Mesothelial cell of epicardium (in vitro differentiated cells): ENCODE measurements around the gene RRP9. TPM values are rescaled to one million over a fixed set of nuclear protein-coding genes. Genes with fewer than 3 reads are reported as not detected.

ENCODE experiments used
- DNase-seq, 2 experiments: peaks; one replicate each; pipeline ENCODE4 v3.0.0; 2021; ENCODE audit warnings: low spot score in 2 of 2; ENCODE audit not compliant: unreplicated experiment in 2 of 2
- H3K27ac Mint-ChIP-seq: 2 replicates; pipeline ENCODE4 v1.8.0; 2021; ENCODE audit warnings: mixed read lengths
- H3K27me3 Mint-ChIP-seq: 2 replicates; pipeline ENCODE4 v1.8.0; 2021; ENCODE audit warnings: low read depth, mixed read lengths
- H3K36me3 Mint-ChIP-seq: 2 replicates; pipeline ENCODE4 v1.8.0; 2021; ENCODE audit warnings: mixed read lengths
- H3K4me1 Mint-ChIP-seq: 2 replicates; pipeline ENCODE4 v1.8.0; 2021; ENCODE audit warnings: mixed read lengths
- H3K4me3 Mint-ChIP-seq: 2 replicates; pipeline ENCODE4 v1.8.0; 2021; ENCODE audit warnings: mild to moderate bottlenecking, moderate library complexity, mixed read lengths
- H3K9me3 Mint-ChIP-seq: 2 replicates; pipeline ENCODE4 v1.8.0; 2021; ENCODE audit warnings: mixed read lengths
- total RNA-seq: library from RNA; stranded (reverse); gene quantifications from 3 replicates; pipeline ENCODE4 v1.2.1, GENCODE V29; 2021
- TF ChIP-seq, protein P1 (sequence below): fragments of 200-600 bp; sonication (generic); IDR thresholded peaks from one replicate; pipeline ENCODE4 v1.5.0; 2021; ENCODE audit warnings: antibody characterized with exemption; ENCODE audit not compliant: unreplicated experiment

The RRP9 gene
- total RNA-seq, 1 donor from 2014 or later: 20.6 TPM

DNA sequence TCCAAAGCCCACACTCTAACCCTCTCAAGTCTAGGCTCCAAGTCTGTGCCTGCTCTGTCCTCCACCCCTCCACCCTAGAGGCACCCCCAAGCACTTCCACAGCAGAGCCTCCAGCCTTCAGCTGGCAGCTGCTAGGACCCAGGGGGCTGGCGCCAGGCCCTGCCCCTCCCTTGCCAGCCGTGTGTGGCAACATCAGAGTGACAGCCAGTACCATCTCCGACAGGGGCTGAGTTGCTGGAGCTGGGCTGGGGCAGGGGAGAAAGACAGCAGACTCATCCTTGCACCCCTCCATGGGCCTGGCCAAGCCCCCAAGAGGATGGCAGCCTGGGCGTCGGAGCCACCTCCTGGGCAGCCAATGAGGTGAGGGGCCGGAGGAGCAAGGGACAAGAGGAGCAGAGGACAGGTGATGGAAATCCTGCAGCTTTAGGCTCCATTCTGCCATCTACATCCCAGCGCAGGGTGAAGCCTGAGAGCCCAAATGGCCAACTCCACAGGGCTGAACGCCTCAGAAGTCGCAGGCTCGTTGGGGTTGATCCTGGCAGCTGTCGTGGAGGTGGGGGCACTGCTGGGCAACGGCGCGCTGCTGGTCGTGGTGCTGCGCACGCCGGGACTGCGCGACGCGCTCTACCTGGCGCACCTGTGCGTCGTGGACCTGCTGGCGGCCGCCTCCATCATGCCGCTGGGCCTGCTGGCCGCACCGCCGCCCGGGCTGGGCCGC lies 13.6 kb upstream of the RRP9 start, which contains the start of gene GPR62:
GPR62 (plus strand) TSS at position 207 of the 718 bp plus-strand sequence; CDS start at position 479, 272 bp downstream.
- TF ChIP-seq, protein P1, sequence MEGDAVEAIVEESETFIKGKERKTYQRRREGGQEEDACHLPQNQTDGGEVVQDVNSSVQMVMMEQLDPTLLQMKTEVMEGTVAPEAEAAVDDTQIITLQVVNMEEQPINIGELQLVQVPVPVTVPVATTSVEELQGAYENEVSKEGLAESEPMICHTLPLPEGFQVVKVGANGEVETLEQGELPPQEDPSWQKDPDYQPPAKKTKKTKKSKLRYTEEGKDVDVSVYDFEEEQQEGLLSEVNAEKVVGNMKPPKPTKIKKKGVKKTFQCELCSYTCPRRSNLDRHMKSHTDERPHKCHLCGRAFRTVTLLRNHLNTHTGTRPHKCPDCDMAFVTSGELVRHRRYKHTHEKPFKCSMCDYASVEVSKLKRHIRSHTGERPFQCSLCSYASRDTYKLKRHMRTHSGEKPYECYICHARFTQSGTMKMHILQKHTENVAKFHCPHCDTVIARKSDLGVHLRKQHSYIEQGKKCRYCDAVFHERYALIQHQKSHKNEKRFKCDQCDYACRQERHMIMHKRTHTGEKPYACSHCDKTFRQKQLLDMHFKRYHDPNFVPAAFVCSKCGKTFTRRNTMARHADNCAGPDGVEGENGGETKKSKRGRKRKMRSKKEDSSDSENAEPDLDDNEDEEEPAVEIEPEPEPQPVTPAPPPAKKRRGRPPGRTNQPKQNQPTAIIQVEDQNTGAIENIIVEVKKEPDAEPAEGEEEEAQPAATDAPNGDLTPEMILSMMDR: no peak
- no peaks in the 10 kb centered on the region for H3K9me3 Mint-ChIP-seq
- no peak within 1 kb of the TSS for H3K27ac Mint-ChIP-seq
- H3K4me3 Mint-ChIP-seq: peak within 1 kb of the TSS; percentile 3
- peaks cover 46% of the 10 kb centered on the region for H3K27me3 Mint-ChIP-seq
- H3K36me3 Mint-ChIP-seq: peaks cover 3% of the 10 kb centered on the region
- H3K4me1 Mint-ChIP-seq: peaks cover 2% of the 10 kb centered on the region
- no peak for DNase-seq

- Mint-ChIP-seq H3K9me3 (no peaks in the 10 kb centered on the region), H3K36me3 (peaks cover 3% of the 10 kb centered on the region), H3K4me3 (no peak overlapping the region), H3K27me3 (peaks cover 46% of the 10 kb centered on the region), H3K27ac (no peak overlapping the region), H3K4me1 (peaks cover 2% of the 10 kb centered on the region)
- no peak for DNase-seq
- TF ChIP-seq, protein P1: no peak
Observed at GRCh38 chr3:51954713-51955112, 13.0 kb upstream of the RRP9 start.

DNA sequence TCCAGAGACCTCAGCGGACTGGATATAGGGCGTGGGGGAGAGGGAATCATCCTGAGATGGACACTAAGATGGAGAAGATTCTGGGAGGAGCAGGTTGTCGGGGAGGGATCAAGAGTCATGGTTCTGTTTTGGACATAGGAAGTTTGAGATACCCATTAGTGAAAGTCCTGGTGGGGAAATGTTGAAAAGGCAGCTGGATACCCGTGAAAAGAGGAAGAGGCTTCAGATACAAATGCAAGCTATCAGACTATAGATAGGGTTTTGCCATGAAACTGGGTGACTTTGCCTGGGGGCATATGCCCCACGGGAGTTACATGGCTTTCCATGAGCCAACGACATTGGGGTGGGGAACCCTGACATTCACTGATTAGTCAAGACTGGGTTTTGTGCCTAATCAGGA lies 12.4 kb upstream of the RRP9 start:
- DNase-seq: no peak
- Mint-ChIP-seq H3K27ac (no peak overlapping the region), H3K27me3 (peaks cover 46% of the 10 kb centered on the region), H3K36me3 (peaks cover 3% of the 10 kb centered on the region), H3K9me3 (no peaks in the 10 kb centered on the region), H3K4me1 (peaks cover 2% of the 10 kb centered on the region), H3K4me3 (peak overlapping the region; percentile 3)
- TF ChIP-seq, protein P1: no peak

DNA sequence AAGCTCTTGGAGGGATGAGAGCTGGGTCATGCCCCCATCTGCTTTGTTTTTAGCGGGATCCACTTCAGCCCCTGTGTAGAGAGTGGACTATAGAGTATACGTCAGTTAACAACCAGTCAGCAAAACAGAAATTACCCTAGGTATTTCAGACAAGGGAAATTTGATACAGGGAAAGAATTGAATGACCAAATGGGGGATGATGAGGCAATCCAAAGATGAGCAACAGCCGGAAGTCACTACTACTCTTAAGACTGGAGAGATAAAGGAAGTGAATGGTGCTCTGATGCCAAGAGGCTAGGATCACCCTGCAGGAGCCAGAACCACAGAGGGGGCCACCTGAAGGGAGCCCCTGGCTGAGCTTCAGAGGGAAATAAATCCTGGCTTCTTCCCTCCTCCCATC lies 11.7 kb upstream of the RRP9 start:
- peaks cover 46% of the 10 kb centered on the region for H3K27me3 Mint-ChIP-seq
- no peak overlapping the region for H3K27ac Mint-ChIP-seq
- DNase-seq: no peak
- H3K36me3 Mint-ChIP-seq: peaks cover 3% of the 10 kb centered on the region
- no peaks in the 10 kb centered on the region for H3K9me3 Mint-ChIP-seq
- TF ChIP-seq, protein P1: no peak
- H3K4me1 Mint-ChIP-seq: peaks cover 2% of the 10 kb centered on the region
- no peak overlapping the region for H3K4me3 Mint-ChIP-seq

GRCh38 chr3:51950899-51951298 lies 9.2 kb upstream of the RRP9 start:
- Mint-ChIP-seq H3K27me3 (peaks cover 45% of the 10 kb centered on the region), H3K4me3 (no peak overlapping the region), H3K9me3 (no peaks in the 10 kb centered on the region), H3K27ac (no peak overlapping the region), H3K4me1 (peaks cover 2% of the 10 kb centered on the region), H3K36me3 (no peaks in the 10 kb centered on the region)
- TF ChIP-seq, protein P1: no peak
- DNase-seq: no peak

DNA sequence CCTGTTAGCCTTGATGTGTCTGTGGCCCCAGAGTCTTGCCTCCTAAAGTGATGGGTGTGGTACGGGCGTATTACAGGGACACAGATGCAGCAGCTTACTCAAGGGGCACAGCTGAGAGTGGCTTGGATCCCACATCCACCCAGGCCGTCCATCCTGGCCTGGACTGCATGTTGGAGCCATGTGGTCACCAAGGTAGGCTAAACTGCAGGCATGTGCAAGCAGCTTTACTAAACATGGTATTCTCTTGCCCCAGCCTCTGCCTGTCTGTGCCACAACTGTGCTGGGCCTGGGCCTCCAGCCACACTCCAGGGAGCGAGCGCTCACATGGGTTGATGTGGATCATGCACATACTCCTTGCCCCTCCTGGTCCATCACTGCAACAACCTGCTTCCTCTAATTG lies 7.4 kb upstream of the RRP9 start:
- Mint-ChIP-seq H3K27me3 (peaks cover 30% of the 10 kb centered on the region), H3K27ac (no peak overlapping the region)

More for the DNA sequence above, 7.4 kb upstream of the RRP9 start:
- Mint-ChIP-seq H3K4me1 (peaks cover 2% of the 10 kb centered on the region), H3K4me3 (no peak overlapping the region), H3K9me3 (no peaks in the 10 kb centered on the region), H3K36me3 (no peaks in the 10 kb centered on the region)
- no peak for DNase-seq
- TF ChIP-seq, protein P1: no peak
